HG02981 (cell line): ENCODE data around the gene PRUNE2.

ENCODE experiments used
- ATAC-seq: cut with Tn5 transposase; IDR thresholded peaks from one replicate; pipeline ENCODE4 v1.9.1; 2021; ENCODE audit warnings: mild to moderate bottlenecking, moderate library complexity; ENCODE audit not compliant: unreplicated experiment

The PRUNE2 gene

DNA sequence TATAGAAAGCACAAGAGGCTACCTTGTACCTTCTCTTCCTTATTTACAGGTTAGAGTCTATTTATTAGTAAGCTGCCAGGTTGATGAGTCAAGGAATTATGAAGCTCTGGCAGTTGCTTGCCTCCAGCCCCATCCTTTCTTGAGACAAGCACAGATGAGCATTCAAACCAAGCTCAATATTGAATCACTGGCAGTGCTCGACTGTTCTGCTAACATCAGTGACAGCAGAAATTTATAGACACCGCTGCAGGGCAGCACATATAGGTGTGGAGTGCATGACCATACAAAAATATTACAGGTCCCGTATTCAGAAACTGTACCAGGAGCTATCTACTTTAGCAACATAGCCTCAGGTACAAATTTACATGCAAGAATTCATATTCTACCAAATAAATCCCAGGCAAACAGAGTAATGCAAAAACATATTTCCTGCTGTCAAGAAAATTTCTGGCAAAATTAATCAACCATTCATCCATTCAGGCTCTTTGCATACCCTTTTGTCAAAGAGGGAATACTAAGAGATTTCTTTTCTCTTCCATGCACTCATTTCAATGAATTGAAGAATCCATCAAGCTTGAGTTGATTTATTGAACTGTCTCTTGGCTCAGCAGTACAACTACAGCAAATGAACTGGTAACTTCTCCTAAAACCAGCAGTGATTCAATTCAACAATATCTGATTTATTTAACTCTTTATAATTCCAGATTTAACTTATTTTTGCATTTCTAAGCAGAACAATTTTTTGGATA, 168.6 kb downstream of the PRUNE2 start:
- no peak for ATAC-seq

DNA sequence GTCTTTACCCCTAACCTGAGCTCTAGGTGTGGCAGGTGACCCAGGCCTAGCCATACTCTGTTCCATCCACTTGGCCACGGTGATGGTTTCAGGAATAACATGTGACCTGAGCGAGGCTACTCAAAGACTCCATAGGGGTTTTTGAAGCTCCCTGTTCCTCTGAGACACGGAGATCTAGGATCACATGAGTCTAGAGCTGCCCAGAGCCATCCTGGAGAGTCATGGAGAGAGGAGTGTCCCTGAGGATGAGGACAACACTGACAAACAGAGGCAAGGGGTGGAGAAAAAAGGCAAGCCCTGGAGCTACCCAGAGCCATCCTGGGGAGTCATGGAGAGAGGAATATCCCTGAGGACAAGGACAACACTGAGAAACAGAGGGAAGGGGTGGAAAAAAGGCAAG, 171.2 kb downstream of the PRUNE2 start:
- no peak for ATAC-seq

DNA sequence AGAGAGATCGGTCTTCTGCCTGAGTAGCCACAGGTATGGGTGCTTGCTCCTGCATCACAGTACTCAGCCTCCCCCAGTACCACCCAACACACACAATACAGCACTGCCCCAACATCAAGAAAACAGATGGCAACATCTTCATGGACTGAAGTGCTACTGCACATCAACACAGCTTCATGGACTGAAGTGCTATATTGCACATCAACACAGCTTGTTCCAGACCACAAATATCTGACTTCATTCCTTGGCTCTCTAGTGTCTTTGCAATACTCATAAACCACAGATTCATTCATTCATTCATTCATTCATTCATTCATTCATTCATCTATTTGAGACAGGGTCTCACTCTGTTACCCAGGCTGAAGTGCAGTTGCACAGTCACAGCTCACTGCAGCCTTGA, 172.8 kb downstream of the PRUNE2 start:
- no peak for ATAC-seq

DNA sequence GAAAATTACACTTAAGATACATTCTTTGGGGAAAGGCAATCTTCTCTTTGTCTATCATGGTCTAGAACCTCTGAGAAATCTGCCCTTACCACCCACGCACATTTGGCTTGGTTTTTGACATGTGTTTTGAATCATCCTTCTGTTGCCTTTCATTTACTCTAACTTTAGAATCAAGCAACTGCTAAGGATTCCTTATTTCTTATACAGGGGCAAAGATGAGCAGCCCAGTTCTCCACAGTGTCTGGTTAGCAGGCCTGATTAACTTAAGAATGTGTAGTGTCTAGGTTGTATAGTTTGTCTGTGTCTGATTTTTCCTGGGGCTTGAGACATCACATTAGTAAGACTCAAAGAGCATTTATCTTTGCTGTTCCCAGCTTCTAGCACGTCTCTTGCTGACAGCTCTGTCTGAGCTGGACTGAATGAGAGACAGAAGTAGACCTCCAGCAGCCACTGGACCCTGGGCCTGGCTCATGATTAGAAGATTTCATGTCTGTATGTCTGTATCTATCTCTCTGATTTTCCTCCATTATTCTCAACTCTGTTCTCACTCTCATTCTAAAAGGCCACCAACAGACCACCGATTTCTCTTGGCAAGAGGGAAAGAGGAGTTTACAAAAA, 173.5 kb downstream of the PRUNE2 start:
- ATAC-seq = no peak

DNA sequence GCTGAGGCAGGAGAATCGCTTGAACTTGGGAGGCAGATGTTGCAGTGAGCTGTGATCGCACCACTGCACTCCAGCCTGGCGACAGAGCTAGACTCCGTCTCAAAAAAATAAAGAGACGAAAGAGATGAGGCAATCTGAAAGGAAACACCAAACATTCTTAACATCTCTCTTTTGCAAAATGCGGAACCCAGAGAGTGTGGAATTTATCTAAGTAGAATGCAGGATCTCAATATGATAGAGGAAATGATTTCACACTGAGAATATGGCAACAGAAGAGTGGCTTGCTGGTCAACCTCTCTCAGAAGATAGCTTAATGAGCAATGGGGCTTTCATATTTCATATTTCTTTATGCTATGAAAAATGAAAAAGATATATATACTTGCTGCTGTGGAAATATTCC, 175.1 kb downstream of the PRUNE2 start:
- no peak for ATAC-seq

DNA sequence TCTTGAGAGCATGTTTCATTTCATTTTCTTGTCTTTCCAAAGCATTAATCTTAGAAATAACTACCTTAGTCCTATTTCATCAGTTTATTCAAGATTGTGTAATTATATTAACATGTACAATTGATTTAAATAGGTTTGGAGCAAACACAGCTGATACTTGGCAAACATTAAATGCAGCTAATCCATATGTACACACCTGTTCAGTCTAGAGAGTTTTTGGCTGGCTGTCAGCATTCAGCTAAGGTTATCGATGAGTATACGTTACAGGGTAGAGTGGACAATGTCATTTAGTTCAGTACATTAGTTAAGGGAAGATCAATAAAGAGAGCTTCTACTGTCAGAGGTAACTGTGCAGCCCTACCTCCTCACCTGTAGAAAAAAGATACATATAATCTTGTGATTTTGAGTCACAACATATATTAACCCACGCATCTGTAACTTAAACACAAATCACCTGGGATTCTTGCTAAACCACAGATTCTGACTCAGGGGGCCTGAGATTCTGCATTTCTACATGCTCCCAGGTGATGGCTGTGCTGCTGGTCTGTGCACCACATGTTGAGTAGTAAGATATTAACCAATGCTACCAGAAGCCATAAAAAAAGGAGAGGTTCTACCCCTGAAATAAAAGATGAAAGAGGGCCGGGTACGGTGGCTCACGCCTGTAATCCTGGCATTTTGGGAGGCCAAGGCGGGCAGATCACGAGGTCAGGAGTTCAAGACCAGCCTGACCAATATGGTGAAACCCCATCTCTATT, 175.8 kb downstream of the PRUNE2 start:
- ATAC-seq = no peak

DNA sequence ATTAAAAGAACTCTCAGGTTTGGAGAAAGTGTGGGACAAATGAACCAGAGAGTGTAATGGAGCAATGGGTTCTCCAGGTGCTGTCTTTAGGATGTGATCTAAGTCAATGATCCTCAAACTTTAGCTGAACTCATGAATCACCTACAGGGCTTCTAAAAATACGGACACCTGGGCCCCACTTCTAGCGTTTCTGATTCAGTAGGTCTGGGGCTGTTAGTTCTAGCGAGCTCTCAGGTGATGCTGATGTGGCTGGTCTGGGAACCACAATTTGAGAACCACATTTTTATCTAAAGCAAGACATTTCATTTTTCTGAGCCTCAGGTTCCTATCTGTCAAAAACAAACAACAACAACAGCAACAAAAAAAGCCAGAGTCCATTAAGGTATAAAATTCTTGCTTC, 176.8 kb downstream of the PRUNE2 start:
- ATAC-seq = no peak

DNA sequence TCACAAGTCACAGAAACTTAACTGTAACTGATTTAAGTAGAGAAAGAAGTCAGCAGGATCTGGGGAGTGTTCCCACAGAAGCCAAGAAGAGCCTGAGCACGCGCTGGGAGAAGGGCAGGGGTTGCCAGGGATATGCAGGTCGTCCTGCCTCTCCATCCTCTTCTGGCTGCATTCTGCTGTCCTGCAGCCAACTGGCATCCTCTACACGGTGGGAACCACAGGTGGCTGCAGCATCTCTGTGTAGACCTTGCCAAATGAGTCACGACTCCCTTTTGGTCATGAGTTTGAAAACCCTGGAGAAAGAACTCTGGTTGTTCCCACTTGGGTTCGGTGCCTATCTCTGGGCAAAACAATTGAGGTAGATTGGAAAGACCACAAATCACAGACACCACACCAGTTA, 180.0 kb downstream of the PRUNE2 start:
- no peak for ATAC-seq

DNA sequence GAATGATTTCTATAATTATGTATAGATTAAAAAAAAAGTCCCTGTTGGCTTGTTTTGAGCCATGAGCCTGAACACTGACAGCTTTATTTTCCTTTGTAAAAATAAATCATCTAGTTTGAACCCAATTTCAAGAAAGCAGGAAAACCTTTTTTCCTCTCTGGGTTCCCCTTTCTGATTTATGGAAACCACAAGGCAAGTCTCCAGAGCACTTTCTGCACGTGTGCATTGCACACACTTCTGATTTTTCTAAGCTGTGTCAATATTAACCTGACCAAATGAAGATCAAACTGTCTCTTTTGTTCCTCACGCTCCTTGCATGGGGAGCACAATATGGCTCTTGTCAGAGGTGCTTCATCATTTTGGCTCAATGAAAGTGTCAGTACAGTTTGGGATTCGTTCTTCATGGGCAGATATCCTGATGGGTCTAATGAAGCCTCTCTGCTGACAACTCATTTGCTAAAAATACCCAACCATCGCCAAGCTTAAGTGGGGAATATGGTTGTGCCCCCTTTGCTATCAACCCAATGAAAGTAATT, 180.8 kb downstream of the PRUNE2 start:
- ATAC-seq = no peak

DNA sequence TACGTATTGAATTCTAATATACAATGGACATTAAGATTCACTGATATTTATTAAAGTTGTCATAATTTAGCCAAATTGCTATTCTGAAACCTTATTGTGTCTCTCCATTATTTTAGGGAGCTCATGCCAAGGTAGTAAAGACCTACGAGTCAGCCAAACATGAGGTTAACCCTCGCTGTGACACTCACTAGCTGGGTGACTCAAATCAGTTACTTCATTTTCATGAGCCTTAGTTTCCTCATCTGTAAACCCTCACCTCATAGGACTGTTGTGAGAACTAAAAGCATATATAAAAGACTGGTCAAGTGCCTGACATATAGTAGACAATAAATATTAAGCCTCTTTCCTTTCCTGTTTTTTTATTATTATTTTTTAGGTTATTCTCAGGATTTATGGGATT, 185.7 kb downstream of the PRUNE2 start:
- no peak for ATAC-seq

DNA sequence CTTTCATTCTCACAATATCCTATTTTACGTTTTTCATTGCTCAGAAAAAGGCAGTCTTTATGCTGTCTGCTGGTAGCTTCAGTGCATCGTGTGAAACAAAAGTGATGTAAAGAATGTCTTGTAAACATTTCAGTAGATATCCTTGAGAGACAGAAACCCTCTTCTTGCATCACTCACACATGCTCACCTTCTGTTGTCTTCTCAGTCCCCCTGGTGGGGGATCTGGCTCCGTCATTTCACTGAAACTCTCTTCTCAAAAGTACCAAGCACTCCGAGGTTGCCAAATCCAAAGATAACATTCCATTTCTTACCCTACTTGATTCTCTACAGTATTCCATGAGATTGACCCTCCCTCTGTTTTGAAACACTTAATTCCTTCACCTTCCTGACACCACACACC, 187.7 kb downstream of the PRUNE2 start:
- ATAC-seq = no peak

DNA sequence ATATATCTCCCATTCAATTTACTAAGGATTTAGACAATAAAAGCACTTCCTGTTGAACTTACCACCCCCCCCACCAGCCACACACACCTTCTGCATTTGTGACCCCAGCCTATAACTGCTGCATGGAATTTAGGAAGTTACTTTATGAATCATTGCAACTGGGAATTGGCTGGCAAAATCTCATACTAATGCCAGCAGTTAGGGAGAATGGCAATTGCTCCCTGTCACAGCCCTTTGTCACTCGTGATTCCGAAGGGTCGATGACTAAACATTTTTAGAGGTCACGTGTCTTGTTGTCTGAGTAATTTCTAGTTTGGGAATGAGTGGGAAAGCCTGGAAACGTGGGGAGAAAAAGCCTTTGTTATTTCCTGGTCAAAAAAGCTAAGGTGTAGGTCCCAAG, 188.3 kb downstream of the PRUNE2 start:
- ATAC-seq = no peak

DNA sequence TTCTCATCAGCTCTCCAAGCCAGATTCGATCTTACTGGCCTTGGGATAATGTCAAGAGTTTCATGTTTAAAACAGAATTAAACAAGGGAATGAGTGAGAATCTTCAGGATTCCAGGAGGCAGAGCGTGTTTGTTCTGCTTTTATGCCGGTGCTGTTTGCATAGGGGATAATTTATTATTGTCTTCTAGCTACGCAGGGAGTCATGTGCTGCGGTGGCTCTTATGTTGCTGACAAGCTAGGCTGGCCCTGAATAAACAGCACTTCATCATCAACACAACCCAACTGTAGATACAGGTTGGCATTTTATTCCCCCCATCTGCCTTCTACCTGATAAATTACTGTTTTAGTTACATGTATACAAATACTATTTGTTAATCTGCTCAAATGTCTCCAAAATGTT, 188.7 kb downstream of the PRUNE2 start:
- ATAC-seq = no peak

DNA sequence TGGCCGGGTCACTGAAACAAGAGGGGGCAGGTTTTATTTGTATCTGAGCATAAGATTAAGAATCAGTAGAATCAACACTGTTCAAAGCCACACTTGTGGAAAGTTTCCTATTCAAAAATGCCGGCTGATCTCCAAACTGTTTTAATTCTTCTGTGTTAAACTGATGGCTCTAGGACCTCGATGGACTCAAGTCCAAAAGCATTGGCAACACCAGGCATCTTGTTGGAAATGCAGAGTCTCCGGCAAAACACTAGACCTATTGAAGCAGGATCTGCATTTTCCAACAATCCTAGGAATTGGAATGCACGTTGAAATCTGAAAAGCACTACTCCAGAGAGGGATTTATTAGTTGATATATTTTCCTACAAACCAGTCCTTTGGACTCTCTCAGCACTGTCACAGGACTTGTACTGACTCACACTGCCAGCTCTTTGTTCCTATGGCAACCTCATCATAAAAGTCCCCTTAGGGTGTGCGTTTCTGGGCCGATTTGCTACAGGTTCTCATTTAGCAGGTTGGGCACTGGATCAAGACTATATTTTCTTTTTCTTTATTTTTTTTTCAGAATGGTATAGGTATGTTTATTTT, 189.7 kb downstream of the PRUNE2 start:
- ATAC-seq = no peak

DNA sequence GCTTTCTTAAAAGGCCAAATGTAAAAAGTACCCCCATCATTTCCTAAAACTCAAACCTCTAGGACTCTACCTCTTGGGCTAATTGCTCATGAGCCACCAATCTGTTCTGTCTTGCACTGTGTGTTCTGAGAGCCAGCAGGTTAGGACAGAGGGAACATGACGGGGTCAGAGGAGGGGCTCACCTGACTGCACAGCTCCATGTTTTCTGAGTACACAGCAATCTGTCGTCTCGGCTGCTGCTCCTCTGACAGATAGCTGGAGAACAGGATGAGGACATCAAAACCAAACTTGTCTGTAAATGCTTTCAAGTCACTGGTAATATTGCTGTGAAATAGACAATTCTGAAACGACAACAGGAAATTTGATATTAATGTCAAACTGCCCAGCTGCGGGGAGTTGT, 192.5 kb downstream of the PRUNE2 start:
- ATAC-seq = no peak

DNA sequence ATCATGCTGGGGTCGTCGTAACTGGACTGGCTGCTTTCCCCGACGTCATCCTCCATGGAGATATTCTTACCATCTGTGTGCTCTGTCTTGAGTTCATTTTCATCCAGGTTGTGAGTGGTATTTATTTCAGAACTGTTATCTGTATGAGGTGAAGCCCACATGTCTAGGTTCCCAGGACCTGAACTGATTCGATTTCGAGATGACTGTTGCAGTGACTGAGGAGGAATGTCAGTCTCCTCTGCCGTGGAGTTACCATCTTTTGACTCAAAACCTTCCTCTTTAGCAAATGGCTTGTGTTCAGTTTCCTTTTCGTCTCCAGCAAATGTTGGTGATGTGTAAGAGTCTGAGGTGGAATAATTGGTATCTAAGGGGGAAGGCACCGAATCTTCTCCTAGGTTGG, 196.9 kb downstream of the PRUNE2 start:
- ATAC-seq = no peak

DNA sequence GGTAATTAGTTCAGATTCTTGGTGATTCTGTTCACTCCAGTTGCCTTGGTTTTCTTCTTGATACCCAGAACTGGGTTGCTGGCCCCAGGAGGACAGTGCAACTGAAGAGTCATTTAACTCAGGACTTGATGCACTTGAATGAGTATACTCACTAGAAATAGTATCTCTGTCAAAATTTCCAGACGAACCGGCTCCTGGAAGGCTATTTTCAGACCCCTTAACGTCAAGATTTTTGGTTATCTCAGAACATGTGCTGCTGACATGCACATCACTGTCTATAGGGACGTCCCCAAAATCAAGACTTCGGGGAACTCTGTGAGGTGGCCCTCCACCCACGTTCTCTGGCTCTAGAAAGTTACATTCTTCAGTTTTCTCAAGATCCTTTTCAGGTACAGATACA, 198.4 kb downstream of the PRUNE2 start:
- ATAC-seq = no peak

DNA sequence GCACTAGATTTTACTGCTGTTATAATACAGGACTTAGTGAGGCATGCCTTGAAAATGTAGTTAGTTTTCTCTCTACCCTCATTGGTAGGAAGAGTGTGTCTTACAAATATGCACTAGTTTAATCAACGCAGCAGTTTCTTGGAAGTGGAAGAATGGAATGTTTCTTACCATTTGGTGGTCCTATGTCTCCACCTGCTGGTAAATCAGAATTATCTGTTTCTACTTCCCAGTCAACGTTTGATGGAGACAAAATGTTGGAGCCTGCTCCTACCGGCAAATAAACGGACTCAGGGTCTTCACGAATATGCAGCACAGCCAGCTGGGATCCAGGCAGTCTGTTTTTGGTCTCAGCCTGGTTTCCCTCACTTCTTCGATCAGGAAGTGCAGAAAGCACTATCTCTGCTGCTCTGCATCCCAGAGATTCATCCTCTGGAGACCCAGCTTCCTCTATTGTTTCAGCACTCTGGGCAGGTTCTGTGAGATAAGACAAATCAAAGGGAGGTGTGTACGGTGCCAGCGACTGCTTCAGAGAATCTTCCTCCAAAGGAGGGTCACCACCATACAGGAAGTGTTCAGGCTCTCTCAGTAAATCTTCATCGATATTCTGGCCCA, 201.2 kb downstream of the PRUNE2 start:
- ATAC-seq = no peak

DNA sequence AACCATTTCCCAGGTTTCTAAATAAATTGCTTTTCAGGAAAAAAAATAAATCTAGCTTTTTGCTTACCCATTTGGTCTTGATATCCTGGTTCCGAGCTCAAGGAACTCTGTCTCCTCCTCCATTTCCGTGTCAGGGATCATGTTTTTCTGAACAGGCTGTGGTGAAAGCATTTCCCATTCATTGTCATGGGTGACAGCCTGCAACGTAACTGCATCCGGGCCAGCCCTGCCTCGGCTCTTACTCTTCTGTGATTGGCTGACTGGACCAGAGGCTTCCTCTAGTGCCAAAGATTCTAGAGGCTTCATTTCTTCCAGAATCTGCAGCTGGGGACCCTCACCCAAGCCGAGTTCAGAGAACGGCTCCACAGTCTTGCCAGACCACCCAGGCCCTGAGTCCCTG, 202.6 kb downstream of the PRUNE2 start:
- no peak for ATAC-seq

DNA sequence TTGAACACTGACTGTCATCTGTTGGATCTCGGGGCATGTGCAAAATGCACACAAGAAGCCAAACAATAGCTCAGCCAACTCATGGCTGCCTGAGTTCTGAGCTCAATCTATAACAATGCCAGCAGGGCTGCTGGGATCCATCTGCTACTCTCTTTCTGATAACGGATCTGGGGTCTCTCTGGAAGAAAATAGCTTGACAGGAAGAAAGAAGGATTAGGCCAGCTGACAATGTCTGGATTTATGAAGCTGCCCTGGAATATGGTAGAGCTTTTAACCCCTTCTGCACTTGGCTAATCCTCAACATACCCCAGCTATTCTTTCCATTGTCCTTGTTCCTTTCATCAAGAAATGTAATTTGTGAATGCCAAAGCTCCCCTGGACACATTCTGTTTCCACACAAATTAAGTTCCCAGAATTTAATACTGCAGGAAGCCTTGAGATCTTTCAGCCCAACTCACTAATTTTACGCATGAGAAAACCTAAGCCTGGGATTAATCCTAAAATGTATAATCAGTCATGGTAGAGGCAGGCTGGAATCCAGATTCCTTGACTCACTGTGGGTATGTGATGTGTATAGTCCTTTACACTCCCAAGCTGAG, 204.4 kb downstream of the PRUNE2 start:
- ATAC-seq = no peak

DNA sequence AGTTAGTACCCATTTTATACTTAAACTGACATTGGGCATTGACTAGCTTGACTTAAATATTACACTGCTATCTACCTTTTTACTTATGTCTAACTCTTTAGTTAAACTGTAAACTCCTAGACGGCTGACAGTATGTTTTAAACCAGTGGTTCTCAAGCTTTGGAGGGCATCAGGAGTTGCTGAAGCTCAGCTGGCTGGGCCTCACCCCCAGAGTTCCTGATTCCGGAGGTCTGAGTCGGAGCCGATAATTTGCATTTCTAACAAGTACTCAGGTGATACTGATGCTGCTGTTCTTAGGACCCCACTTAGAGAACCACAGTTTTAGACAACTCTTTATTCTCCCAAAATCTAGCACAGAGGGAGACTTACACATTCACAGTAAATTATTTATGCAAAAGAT, 205.0 kb downstream of the PRUNE2 start:
- ATAC-seq = no peak
